Left lung (tissue), 10 donors: ENCODE results near the gene BMAL1. TPM values are rescaled to one million over a fixed set of nuclear protein-coding genes. Genes with fewer than 3 reads are reported as not detected.

ENCODE experiments used
- ATAC-seq: fragments of 200-7000 bp; cut with Tn5 transposase; one replicate; pipeline ENCODE4 v1.9.1; 2020; ENCODE audit warnings: moderate library complexity
- DNase-seq, 4 donors: peaks; one replicate each; pipeline ENCODE4 v3.0.0-alpha.2; 2013 to 2020
- H3K27ac ChIP-seq, 2 donors: fragments of 200-600 bp; sonication (generic) in 1 of 2; one replicate each; pipeline versions ENCODE4 v1.5.0 to v1.8.0; 2020 to 2021
- H3K27me3 ChIP-seq, 2 donors: fragments of 200-600 bp; sonication (generic) in 1 of 2; one replicate each; pipeline versions ENCODE4 v1.5.0 to v1.8.0; 2020 to 2021
- H3K36me3 ChIP-seq, 2 donors: fragments of 200-600 bp; sonication (generic) in 1 of 2; one replicate each; pipeline versions ENCODE4 v1.5.0 to v1.8.0; 2020 to 2021
- H3K4me1 ChIP-seq, 2 donors: fragments of 200-600 bp; one replicate each; pipeline ENCODE4 v1.8.0; 2021
- H3K4me3 ChIP-seq, 2 donors: fragments of 200-600 bp; sonication (generic) in 1 of 2; one replicate each; pipeline versions ENCODE4 v1.5.0 to v1.8.0; 2020 to 2021; ENCODE audit warnings: mild to moderate bottlenecking in 1 of 2
- H3K9me3 ChIP-seq, 2 donors: fragments of 200-600 bp; sonication (generic) in 1 of 2; one replicate each; pipeline versions ENCODE4 v1.5.0 to v1.8.0; 2020 to 2021
- intact Hi-C, 2 donors: fragments of 100-400 bp; cut with DNase I; formaldehyde crosslinking; loops; one replicate each; pipeline versions ENCODE4 v1.11.2 to v1.14.2; 2022
- polyA plus RNA-seq, 6 donors: library from polyadenylated mRNA; unstranded; fragments of 120-200 nt; gene quantifications; one replicate each; pipeline ENCODE4 v1.2.1, GENCODE V29; 2013; ENCODE audit not compliant: insufficient read length in 6 of 6
- total RNA-seq, 2 donors: library from RNA; stranded (reverse); fragmentation: NEBNext Ultra II Directional; extraction: Animal tissue kit (Norgen Biotek cat#: 25700); gene quantifications; one replicate each; pipeline ENCODE4 v1.2.1, GENCODE V29; 2021
- TF ChIP-seq, protein P1 (sequence below), 2 donors: fragments of 200-600 bp; sonication (generic) in 1 of 2; IDR thresholded peaks; one replicate each; pipeline versions ENCODE4 v1.5.0 to v1.8.0; 2021; ENCODE audit warnings: antibody characterized with exemption in 2 of 2
- donor health status: DM: no; HTN: yes; CAD: no.
- donor health status: DM: no; HTN: no; CAD: no.

BMAL1 gene
- total and polyA plus RNA-seq, 8 donors = 10.2 to 31.6 (median 12.5) TPM

GRCh38 chr11:13358596-13359270 is 81.1 kb downstream of the BMAL1 start:
- Histone ChIP-seq H3K27ac (no peak overlapping the region), H3K36me3 (peaks cover 0 to 94% of the 10 kb centered on the region in 2 donors), H3K4me1 (no peaks in the 10 kb centered on the region), H3K27me3 (no peaks in the 10 kb centered on the region), H3K9me3 (no peaks in the 10 kb centered on the region), H3K4me3 (no peak overlapping the region)
- DNase-seq (no peak), ATAC-seq (no peak)
- intact Hi-C loops = no loop called here
- TF ChIP-seq, protein P1, sequence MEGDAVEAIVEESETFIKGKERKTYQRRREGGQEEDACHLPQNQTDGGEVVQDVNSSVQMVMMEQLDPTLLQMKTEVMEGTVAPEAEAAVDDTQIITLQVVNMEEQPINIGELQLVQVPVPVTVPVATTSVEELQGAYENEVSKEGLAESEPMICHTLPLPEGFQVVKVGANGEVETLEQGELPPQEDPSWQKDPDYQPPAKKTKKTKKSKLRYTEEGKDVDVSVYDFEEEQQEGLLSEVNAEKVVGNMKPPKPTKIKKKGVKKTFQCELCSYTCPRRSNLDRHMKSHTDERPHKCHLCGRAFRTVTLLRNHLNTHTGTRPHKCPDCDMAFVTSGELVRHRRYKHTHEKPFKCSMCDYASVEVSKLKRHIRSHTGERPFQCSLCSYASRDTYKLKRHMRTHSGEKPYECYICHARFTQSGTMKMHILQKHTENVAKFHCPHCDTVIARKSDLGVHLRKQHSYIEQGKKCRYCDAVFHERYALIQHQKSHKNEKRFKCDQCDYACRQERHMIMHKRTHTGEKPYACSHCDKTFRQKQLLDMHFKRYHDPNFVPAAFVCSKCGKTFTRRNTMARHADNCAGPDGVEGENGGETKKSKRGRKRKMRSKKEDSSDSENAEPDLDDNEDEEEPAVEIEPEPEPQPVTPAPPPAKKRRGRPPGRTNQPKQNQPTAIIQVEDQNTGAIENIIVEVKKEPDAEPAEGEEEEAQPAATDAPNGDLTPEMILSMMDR (IDR thresholded peaks at IDR 0.05) = no peak

GRCh38 chr11:13362596-13363109 is 85.1 kb downstream of the BMAL1 start:
- peaks cover 3 to 94% of the 10 kb centered on the region in 2 donors for H3K36me3 ChIP-seq
- DNase-seq (no peak), ATAC-seq (no peak)
- H3K9me3 ChIP-seq = no peaks in the 10 kb centered on the region
- TF ChIP-seq, protein P1 (IDR thresholded peaks at IDR 0.05) = no peak
- intact Hi-C loops = no loop called here
- no peaks in the 10 kb centered on the region for H3K27me3 ChIP-seq
- H3K4me1 ChIP-seq = no peaks in the 10 kb centered on the region
- no peak overlapping the region for H3K27ac ChIP-seq
- H3K4me3 ChIP-seq = no peak overlapping the region

GRCh38 chr11:13364388-13364787 is 86.8 kb downstream of the BMAL1 start:
- DNase-seq (no peak), ATAC-seq (no peak)
- Histone ChIP-seq H3K27me3 (no peaks in the 10 kb centered on the region), H3K27ac (no peak overlapping the region), H3K4me1 (no peaks in the 10 kb centered on the region), H3K4me3 (no peak overlapping the region), H3K36me3 (peaks cover 3 to 94% of the 10 kb centered on the region in 2 donors), H3K9me3 (no peaks in the 10 kb centered on the region)
- intact Hi-C loops = no loop called here
- TF ChIP-seq, protein P1 (IDR thresholded peaks at IDR 0.05) = no peak

DNA sequence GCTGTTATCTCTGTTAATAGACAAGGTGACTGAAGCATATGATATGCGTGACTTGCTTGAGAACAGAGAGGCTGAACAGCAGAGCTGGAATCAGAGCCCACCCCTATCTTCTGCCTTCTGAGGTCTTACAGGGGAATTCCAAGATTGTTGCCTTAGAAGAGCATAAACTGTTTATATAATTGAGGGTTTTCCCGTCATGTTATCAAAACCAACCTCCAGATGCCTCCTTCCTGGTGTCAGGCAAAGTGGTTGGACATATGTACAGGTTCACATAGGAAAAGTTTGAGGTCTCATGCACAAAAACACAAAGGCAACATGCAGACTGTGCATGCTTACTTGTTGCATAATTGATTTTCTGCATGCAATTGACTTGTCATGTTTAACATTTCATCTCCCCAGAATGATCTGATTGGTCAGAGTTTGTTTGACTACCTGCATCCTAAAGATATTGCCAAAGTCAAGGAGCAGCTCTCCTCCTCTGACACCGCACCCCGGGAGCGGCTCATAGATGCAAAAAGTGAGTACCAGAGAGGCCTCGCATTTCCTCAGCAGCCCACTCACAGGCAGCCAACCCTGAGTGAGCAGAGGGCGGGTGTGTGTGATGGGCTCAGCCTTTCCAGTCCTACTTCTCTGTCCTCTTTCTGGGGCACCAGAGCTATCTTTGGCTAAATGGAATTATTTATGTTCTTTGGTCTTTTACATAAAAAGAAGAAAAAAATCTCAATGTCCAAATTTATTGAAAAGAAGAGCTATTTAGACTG is 88.9 kb downstream of the BMAL1 start:
- no peaks in the 10 kb centered on the region for H3K27me3 ChIP-seq
- TF ChIP-seq, protein P1 (IDR thresholded peaks at IDR 0.05) = no peak
- no peaks in the 10 kb centered on the region for H3K4me1 ChIP-seq
- ATAC-seq = no peak
- no peak overlapping the region for H3K4me3 ChIP-seq
- H3K36me3 ChIP-seq = peaks cover 3 to 95% of the 10 kb centered on the region in 2 donors
- no peak for DNase-seq
- H3K27ac ChIP-seq = no peak overlapping the region
- intact Hi-C loops = no loop called here
- no peaks in the 10 kb centered on the region for H3K9me3 ChIP-seq

GRCh38 chr11:13367115-13367514 is 89.5 kb downstream of the BMAL1 start:
- Histone ChIP-seq H3K9me3 (no peaks in the 10 kb centered on the region), H3K27ac (no peak overlapping the region), H3K36me3 (peaks cover 3 to 95% of the 10 kb centered on the region in 2 donors), H3K27me3 (no peaks in the 10 kb centered on the region), H3K4me3 (no peak overlapping the region), H3K4me1 (no peaks in the 10 kb centered on the region)
- TF ChIP-seq, protein P1 (IDR thresholded peaks at IDR 0.05) = no peak
- no peak for ATAC-seq
- DNase-seq = no peak
- intact Hi-C loops = no loop called here
